Measurements from ENCODE around the gene PCGF2.

PCGF2 gene

GRCh38 chr17:38746849-38747462 is 1.2 kb downstream of the PCGF2 start:
- Mint-ChIP-seq H3K4me1 (ENCODE audit: low read depth) (peaks cover 39% of the 10 kb centered on the region), H3K4me3 (peak overlapping the region; percentile 33), H3K9me3 (no peaks in the 10 kb centered on the region), H3K27ac (no peak overlapping the region), H3K27me3 (peaks cover 68% of the 10 kb centered on the region), H3K36me3 (ENCODE audit: low read depth) (peaks cover 3% of the 10 kb centered on the region)
- no peak for DNase-seq

- DNase-seq, result no peak
- Mint-ChIP-seq H3K36me3 (ENCODE audit: low read depth) (no peaks in the 10 kb centered on the region), H3K9me3 (no peaks in the 10 kb centered on the region), H3K4me3 (peak overlapping the region; percentile 30), H3K27ac (no peak overlapping the region), H3K27me3 (peaks cover 63% of the 10 kb centered on the region), H3K4me1 (ENCODE audit: low read depth) (peaks cover 33% of the 10 kb centered on the region)
These were observed 1.9 kb downstream of the PCGF2 start for GRCh38 chr17:38746004-38746848.

- H3K36me3 Mint-ChIP-seq (ENCODE audit: low read depth), result no peaks in the 10 kb centered on the region
- no peak for DNase-seq
- peaks cover 26% of the 10 kb centered on the region for H3K4me1 Mint-ChIP-seq (ENCODE audit: low read depth)
- no peaks in the 10 kb centered on the region for H3K9me3 Mint-ChIP-seq
- H3K27me3 Mint-ChIP-seq, result peaks cover 56% of the 10 kb centered on the region
- H3K4me3 Mint-ChIP-seq, result no peak overlapping the region
- no peak overlapping the region for H3K27ac Mint-ChIP-seq
These were observed 2.6 kb downstream of the PCGF2 start for GRCh38 chr17:38745545-38745944.

GRCh38 chr17:38743556-38744171 is 4.5 kb downstream of the PCGF2 start:
- Mint-ChIP-seq H3K9me3 (no peaks in the 10 kb centered on the region), H3K27me3 (peaks cover 47% of the 10 kb centered on the region), H3K27ac (no peak overlapping the region), H3K4me3 (no peak overlapping the region), H3K4me1 (ENCODE audit: low read depth) (peaks cover 12% of the 10 kb centered on the region), H3K36me3 (ENCODE audit: low read depth) (no peaks in the 10 kb centered on the region)
- DNase-seq, result no peak

GRCh38 chr17:38742411-38743308 is 5.5 kb downstream of the PCGF2 start:
- Mint-ChIP-seq H3K27ac (no peak overlapping the region), H3K9me3 (no peaks in the 10 kb centered on the region), H3K27me3 (peaks cover 42% of the 10 kb centered on the region), H3K4me1 (ENCODE audit: low read depth) (peaks cover 7% of the 10 kb centered on the region), H3K36me3 (ENCODE audit: low read depth) (no peaks in the 10 kb centered on the region), H3K4me3 (no peak overlapping the region)
- no peak for DNase-seq

- H3K36me3 Mint-ChIP-seq (ENCODE audit: low read depth), result no peaks in the 10 kb centered on the region
- no peak for DNase-seq
- no peak overlapping the region for H3K27ac Mint-ChIP-seq
- H3K9me3 Mint-ChIP-seq, result no peaks in the 10 kb centered on the region
- H3K27me3 Mint-ChIP-seq, result peaks cover 41% of the 10 kb centered on the region
- no peak overlapping the region for H3K4me3 Mint-ChIP-seq
- H3K4me1 Mint-ChIP-seq (ENCODE audit: low read depth), result peaks cover 7% of the 10 kb centered on the region
These were observed 6.2 kb downstream of the PCGF2 start for GRCh38 chr17:38741921-38742410.

- H3K27me3 Mint-ChIP-seq, result peaks cover 35% of the 10 kb centered on the region
These were observed 6.7 kb downstream of the PCGF2 start for GRCh38 chr17:38741461-38741860.

GRCh38 chr17:38740806-38741205 is 7.3 kb downstream of the PCGF2 start:
- Mint-ChIP-seq H3K9me3 (no peaks in the 10 kb centered on the region), H3K4me1 (ENCODE audit: low read depth) (no peaks in the 10 kb centered on the region), H3K36me3 (ENCODE audit: low read depth) (no peaks in the 10 kb centered on the region), H3K27ac (no peak overlapping the region), H3K27me3 (peaks cover 29% of the 10 kb centered on the region), H3K4me3 (no peak overlapping the region)
- no peak for DNase-seq

More at GRCh38 chr17:38741461-38741860, 6.7 kb downstream of the PCGF2 start:
- H3K36me3 Mint-ChIP-seq (ENCODE audit: low read depth), result no peaks in the 10 kb centered on the region
- no peak for DNase-seq
- H3K4me1 Mint-ChIP-seq (ENCODE audit: low read depth), result peaks cover 4% of the 10 kb centered on the region
- no peaks in the 10 kb centered on the region for H3K9me3 Mint-ChIP-seq
- no peak overlapping the region for H3K4me3 Mint-ChIP-seq
- H3K27ac Mint-ChIP-seq, result no peak overlapping the region

GRCh38 chr17:38740044-38740443 is 8.1 kb downstream of the PCGF2 start:
- H3K27ac Mint-ChIP-seq, result no peak overlapping the region
- H3K27me3 Mint-ChIP-seq, result peaks cover 21% of the 10 kb centered on the region
- no peak for DNase-seq
- H3K9me3 Mint-ChIP-seq, result no peaks in the 10 kb centered on the region
- peaks cover 4% of the 10 kb centered on the region for H3K4me1 Mint-ChIP-seq (ENCODE audit: low read depth)
- no peak overlapping the region for H3K4me3 Mint-ChIP-seq
- no peaks in the 10 kb centered on the region for H3K36me3 Mint-ChIP-seq (ENCODE audit: low read depth)

- Mint-ChIP-seq H3K27ac (no peak overlapping the region), H3K27me3 (peaks cover 15% of the 10 kb centered on the region), H3K4me3 (no peak overlapping the region), H3K36me3 (ENCODE audit: low read depth) (peaks cover 2% of the 10 kb centered on the region), H3K9me3 (no peaks in the 10 kb centered on the region), H3K4me1 (ENCODE audit: low read depth) (peaks cover 11% of the 10 kb centered on the region)
- DNase-seq, result no peak
These were observed 8.8 kb downstream of the PCGF2 start for GRCh38 chr17:38739305-38739704.

GRCh38 chr17:38738686-38739085 is 9.4 kb downstream of the PCGF2 start:
- Mint-ChIP-seq H3K9me3 (no peaks in the 10 kb centered on the region), H3K36me3 (ENCODE audit: low read depth) (peaks cover 9% of the 10 kb centered on the region), H3K4me3 (no peak overlapping the region), H3K27ac (no peak overlapping the region), H3K4me1 (ENCODE audit: low read depth) (peaks cover 17% of the 10 kb centered on the region), H3K27me3 (peaks cover 12% of the 10 kb centered on the region)
- no peak for DNase-seq

- peaks cover 14% of the 10 kb centered on the region for H3K36me3 Mint-ChIP-seq (ENCODE audit: low read depth)
- H3K4me1 Mint-ChIP-seq (ENCODE audit: low read depth), result peaks cover 23% of the 10 kb centered on the region
- H3K9me3 Mint-ChIP-seq, result no peaks in the 10 kb centered on the region
- peaks cover 12% of the 10 kb centered on the region for H3K27me3 Mint-ChIP-seq
- DNase-seq, result no peak
- H3K4me3 Mint-ChIP-seq, result no peak overlapping the region
- no peak overlapping the region for H3K27ac Mint-ChIP-seq
These were observed 10.0 kb downstream of the PCGF2 start for GRCh38 chr17:38738007-38738662.

- Mint-ChIP-seq H3K36me3 (ENCODE audit: low read depth) (peaks cover 42% of the 10 kb centered on the region), H3K27me3 (peaks cover 8% of the 10 kb centered on the region), H3K27ac (peak overlapping the region; percentile 71), H3K4me3 (no peak overlapping the region), H3K9me3 (no peaks in the 10 kb centered on the region), H3K4me1 (ENCODE audit: low read depth) (peaks cover 45% of the 10 kb centered on the region)
- peak; percentile 86 for DNase-seq
These were observed 12.8 kb downstream of the PCGF2 start for GRCh38 chr17:38735161-38735997.
